ENCODE data around the gene ZNF488. TPM values are rescaled to one million over a fixed set of nuclear protein-coding genes. Genes with fewer than 3 reads are reported as not detected.
A peak's percentile ranks its signal among the peaks of the same experiment; 100 is the strongest.

ZNF488 gene
- total RNA-seq, 4 donors from 2014 or later = 0.12 to 0.47 TPM; not detected in 2

- Histone ChIP-seq H3K9me3 (no peaks in the 10 kb centered on the region), H3K4me1 (no peaks in the 10 kb centered on the region), H3K36me3 (no peaks in the 10 kb centered on the region), H3K4me3 (no peak overlapping the region), H3K27ac (no peak overlapping the region), H3K27me3 (no peaks in the 10 kb centered on the region)
- 71 to 78% methylated on average over 2 to 4 of the region's 4 CpGs for WGBS, 2 donors (ENCODE audit: low coverage in 1 of 2)
- no peak for ATAC-seq
- TF ChIP-seq EP300 (IDR thresholded peaks at IDR 0.05) = no peak
- TF ChIP-seq, protein P1, sequence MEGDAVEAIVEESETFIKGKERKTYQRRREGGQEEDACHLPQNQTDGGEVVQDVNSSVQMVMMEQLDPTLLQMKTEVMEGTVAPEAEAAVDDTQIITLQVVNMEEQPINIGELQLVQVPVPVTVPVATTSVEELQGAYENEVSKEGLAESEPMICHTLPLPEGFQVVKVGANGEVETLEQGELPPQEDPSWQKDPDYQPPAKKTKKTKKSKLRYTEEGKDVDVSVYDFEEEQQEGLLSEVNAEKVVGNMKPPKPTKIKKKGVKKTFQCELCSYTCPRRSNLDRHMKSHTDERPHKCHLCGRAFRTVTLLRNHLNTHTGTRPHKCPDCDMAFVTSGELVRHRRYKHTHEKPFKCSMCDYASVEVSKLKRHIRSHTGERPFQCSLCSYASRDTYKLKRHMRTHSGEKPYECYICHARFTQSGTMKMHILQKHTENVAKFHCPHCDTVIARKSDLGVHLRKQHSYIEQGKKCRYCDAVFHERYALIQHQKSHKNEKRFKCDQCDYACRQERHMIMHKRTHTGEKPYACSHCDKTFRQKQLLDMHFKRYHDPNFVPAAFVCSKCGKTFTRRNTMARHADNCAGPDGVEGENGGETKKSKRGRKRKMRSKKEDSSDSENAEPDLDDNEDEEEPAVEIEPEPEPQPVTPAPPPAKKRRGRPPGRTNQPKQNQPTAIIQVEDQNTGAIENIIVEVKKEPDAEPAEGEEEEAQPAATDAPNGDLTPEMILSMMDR (IDR thresholded peaks at IDR 0.05) = no peak
- TF ChIP-seq POLR2AphosphoS5 (IDR thresholded peaks at IDR 0.05) = no peak
- no peak for TF ChIP-seq POLR2A (IDR thresholded peaks at IDR 0.05)
Measured at GRCh38 chr10:47364366-47364765, 19.7 kb downstream of the ZNF488 start.

GRCh38 chr10:47363781-47364180 lies 20.3 kb downstream of the ZNF488 start:
- no peaks in the 10 kb centered on the region for H3K4me1 ChIP-seq
- ATAC-seq = no peak
- no peaks in the 10 kb centered on the region for H3K27me3 ChIP-seq
- TF ChIP-seq POLR2A (IDR thresholded peaks at IDR 0.05) (no peak), POLR2AphosphoS5 (IDR thresholded peaks at IDR 0.05) (no peak), EP300 (IDR thresholded peaks at IDR 0.05) (no peak)
- TF ChIP-seq, protein P1 (IDR thresholded peaks at IDR 0.05) = no peak
- no peaks in the 10 kb centered on the region for H3K9me3 ChIP-seq
- H3K4me3 ChIP-seq = no peak overlapping the region
- H3K27ac ChIP-seq = no peak overlapping the region
- H3K36me3 ChIP-seq = no peaks in the 10 kb centered on the region
- WGBS, 2 donors (ENCODE audit: low coverage in 1 of 2) = 85% methylated on average over 2 of the region's 3 CpGs; no CpG with 5 or more reads in 1 of the 2 donors

GRCh38 chr10:47362199-47362598 lies 21.9 kb downstream of the ZNF488 start:
- WGBS, 2 donors (ENCODE audit: low coverage in 1 of 2) = 89 to 100% methylated on average over 1 to 3 of the region's 3 CpGs
- Histone ChIP-seq H3K27me3 (no peaks in the 10 kb centered on the region), H3K27ac (no peak overlapping the region), H3K36me3 (no peaks in the 10 kb centered on the region), H3K4me3 (no peak overlapping the region), H3K4me1 (no peaks in the 10 kb centered on the region), H3K9me3 (no peaks in the 10 kb centered on the region)
- TF ChIP-seq POLR2AphosphoS5 (IDR thresholded peaks at IDR 0.05) = no peak
- no peak for TF ChIP-seq EP300 (IDR thresholded peaks at IDR 0.05)
- TF ChIP-seq, protein P1 (IDR thresholded peaks at IDR 0.05) = no peak
- no peak for TF ChIP-seq POLR2A (IDR thresholded peaks at IDR 0.05)
- ATAC-seq = no peak

DNA sequence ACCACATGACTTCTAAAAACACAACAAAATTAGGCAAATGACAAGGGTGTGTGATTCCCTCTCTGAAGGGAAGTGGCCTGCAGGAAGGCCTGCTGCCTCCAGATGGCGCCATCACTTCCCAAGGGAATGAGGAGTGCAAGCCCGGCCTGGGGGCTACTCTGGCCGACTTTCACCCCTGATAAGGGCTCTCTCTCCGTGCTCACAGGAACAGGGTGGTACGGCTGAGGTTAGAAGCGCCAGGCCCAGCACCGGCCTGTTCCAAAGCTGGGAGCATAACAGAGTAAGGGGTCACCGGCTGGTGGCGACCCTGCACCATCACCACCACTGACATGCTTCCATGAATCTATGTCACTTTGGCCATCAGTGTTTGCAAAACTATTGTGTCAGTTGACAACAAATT lies 22.8 kb downstream of the ZNF488 start:
- H3K36me3 ChIP-seq = no peaks in the 10 kb centered on the region
- ATAC-seq = no peak
- H3K27ac ChIP-seq = no peak overlapping the region
- H3K9me3 ChIP-seq = no peaks in the 10 kb centered on the region
- no peaks in the 10 kb centered on the region for H3K27me3 ChIP-seq
- no peak for TF ChIP-seq EP300 (IDR thresholded peaks at IDR 0.05)
- TF ChIP-seq, protein P1 (IDR thresholded peaks at IDR 0.05) = peak in 3 of 4 experiments; percentile 31 to 72 (median 50)
- H3K4me3 ChIP-seq = no peak overlapping the region
- 40 to 69% methylated on average over 3 to 6 of the region's 9 CpGs for WGBS, 2 donors (ENCODE audit: low coverage in 1 of 2)
- no peaks in the 10 kb centered on the region for H3K4me1 ChIP-seq

DNA sequence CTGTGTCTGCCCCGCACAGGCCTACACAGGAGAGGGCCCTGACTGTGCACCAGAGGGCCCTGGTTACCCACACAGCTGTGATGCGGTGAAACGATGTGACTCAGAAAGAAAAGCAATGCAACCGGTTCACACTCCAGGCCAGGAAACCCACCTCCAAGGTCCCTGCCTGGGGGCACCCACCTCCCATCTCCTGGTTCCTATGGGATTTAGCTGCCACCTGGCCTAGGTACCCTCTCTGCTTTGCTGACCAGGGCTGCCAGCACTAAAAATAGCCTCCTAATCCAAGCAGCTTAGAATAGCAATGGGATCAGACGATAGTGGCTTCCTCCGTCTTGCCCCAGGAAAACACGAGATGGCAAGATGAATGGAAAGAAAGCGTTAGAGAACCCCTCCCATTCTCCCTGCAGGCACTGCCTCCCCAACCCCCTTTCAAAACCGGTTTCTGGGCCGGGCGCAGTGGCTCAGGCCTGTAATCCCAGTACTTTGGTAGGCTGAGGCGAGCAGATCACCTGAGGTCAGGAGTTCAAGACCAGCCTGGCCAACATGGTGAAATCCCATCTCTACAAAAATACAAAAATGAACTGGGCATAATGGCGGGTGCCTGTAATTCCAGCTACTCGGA lies 23.6 kb downstream of the ZNF488 start:
- Histone ChIP-seq H3K27ac (no peak overlapping the region), H3K9me3 (no peaks in the 10 kb centered on the region), H3K4me1 (no peaks in the 10 kb centered on the region), H3K36me3 (no peaks in the 10 kb centered on the region), H3K27me3 (no peaks in the 10 kb centered on the region), H3K4me3 (no peak overlapping the region)
- no peak for ATAC-seq
- TF ChIP-seq, protein P1 (IDR thresholded peaks at IDR 0.05) = no peak
- TF ChIP-seq POLR2AphosphoS5 (IDR thresholded peaks at IDR 0.05) (no peak), POLR2A (IDR thresholded peaks at IDR 0.05) (no peak), EP300 (IDR thresholded peaks at IDR 0.05) (no peak)
- WGBS, 2 donors (ENCODE audit: low coverage in 1 of 2) = 74 to 100% methylated on average over 1 to 8 of the region's 14 CpGs

Measured in gastroesophageal sphincter (tissue), 4 donors.